ENCODE data around the gene DGKI. TPM values are rescaled to one million over a fixed set of nuclear protein-coding genes. Genes with fewer than 3 reads are reported as not detected.

The DGKI gene
- total RNA-seq, 1 experiment from 2014 or later = not detected

DNA sequence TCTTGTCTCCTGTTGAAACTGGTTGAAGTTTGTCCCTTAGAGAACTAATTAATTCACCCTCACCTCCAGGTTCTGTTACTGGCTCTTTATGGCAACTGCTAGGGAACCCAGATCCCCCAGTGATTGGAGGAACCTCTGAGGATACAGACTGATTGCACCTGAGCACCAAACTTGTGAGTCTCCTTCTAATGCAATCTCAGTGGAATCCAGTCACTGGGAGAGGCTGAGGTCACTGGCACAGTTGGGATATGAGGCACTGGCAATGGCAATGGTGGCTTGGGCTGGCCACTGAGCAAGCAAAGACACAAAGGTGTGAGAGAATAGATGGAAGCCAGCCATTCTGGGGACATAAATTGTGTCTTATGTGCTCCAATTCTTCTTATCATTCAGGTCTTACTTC lies 5.3 kb upstream of the DGKI start:
- Histone ChIP-seq H3K36me3 (ENCODE audit: control insufficient read depth, insufficient read depth, low read length) (no peaks in the 10 kb centered on the region), H3K4me3 (ENCODE audit: low read depth in 2 of 2, low read length in 2 of 2) (no peak overlapping the region), H3K9me3 (ENCODE audit: control insufficient read depth, insufficient read depth, low read depth, low read length) (no peaks in the 10 kb centered on the region), H3K27ac (ENCODE audit: low read length) (no peak overlapping the region), H3K27me3 (ENCODE audit: control insufficient read depth, insufficient read depth, low read length) (peaks cover 24% of the 10 kb centered on the region), H3K4me1 (ENCODE audit: control insufficient read depth, insufficient read depth, low read length) (no peaks in the 10 kb centered on the region)
- no peak for DNase-seq (ENCODE audit: low read depth, low spot score)
- intact Hi-C loops (cut with micrococcal nuclease; ENCODE audit: unreplicated experiment) = no loop called here
- POLR2A ChIA-PET = no interaction called here
- BruUV-seq (replicated peaks) = no TSS peak
- in situ Hi-C loops (cut with HindIII; ENCODE audit: low pct_unique_long_range_greater_than_20kb, low sequenced_read_pairs) = no loop called here
- TF ChIP-seq SIN3A (IDR thresholded peaks at IDR 0.05; ENCODE audit: borderline replicate concordance, insufficient read depth, low read depth, low read length) (no peak), POLR2AphosphoS5 (IDR thresholded peaks at IDR 0.05; ENCODE audit: low read depth, low read length) (no peak), TCF7L2 (IDR thresholded peaks at IDR 0.05; ENCODE audit: low read depth, low read length) (no peak)
- TF ChIP-seq, protein P1, sequence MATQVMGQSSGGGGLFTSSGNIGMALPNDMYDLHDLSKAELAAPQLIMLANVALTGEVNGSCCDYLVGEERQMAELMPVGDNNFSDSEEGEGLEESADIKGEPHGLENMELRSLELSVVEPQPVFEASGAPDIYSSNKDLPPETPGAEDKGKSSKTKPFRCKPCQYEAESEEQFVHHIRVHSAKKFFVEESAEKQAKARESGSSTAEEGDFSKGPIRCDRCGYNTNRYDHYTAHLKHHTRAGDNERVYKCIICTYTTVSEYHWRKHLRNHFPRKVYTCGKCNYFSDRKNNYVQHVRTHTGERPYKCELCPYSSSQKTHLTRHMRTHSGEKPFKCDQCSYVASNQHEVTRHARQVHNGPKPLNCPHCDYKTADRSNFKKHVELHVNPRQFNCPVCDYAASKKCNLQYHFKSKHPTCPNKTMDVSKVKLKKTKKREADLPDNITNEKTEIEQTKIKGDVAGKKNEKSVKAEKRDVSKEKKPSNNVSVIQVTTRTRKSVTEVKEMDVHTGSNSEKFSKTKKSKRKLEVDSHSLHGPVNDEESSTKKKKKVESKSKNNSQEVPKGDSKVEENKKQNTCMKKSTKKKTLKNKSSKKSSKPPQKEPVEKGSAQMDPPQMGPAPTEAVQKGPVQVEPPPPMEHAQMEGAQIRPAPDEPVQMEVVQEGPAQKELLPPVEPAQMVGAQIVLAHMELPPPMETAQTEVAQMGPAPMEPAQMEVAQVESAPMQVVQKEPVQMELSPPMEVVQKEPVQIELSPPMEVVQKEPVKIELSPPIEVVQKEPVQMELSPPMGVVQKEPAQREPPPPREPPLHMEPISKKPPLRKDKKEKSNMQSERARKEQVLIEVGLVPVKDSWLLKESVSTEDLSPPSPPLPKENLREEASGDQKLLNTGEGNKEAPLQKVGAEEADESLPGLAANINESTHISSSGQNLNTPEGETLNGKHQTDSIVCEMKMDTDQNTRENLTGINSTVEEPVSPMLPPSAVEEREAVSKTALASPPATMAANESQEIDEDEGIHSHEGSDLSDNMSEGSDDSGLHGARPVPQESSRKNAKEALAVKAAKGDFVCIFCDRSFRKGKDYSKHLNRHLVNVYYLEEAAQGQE (IDR thresholded peaks at IDR 0.05; ENCODE audit: insufficient read depth in 1 of 2, low read depth in 2 of 2, low read length in 1 of 2) = no peak
- TF ChIP-seq, protein P2, sequence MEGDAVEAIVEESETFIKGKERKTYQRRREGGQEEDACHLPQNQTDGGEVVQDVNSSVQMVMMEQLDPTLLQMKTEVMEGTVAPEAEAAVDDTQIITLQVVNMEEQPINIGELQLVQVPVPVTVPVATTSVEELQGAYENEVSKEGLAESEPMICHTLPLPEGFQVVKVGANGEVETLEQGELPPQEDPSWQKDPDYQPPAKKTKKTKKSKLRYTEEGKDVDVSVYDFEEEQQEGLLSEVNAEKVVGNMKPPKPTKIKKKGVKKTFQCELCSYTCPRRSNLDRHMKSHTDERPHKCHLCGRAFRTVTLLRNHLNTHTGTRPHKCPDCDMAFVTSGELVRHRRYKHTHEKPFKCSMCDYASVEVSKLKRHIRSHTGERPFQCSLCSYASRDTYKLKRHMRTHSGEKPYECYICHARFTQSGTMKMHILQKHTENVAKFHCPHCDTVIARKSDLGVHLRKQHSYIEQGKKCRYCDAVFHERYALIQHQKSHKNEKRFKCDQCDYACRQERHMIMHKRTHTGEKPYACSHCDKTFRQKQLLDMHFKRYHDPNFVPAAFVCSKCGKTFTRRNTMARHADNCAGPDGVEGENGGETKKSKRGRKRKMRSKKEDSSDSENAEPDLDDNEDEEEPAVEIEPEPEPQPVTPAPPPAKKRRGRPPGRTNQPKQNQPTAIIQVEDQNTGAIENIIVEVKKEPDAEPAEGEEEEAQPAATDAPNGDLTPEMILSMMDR (IDR thresholded peaks at IDR 0.05) = no peak
- CTCF ChIA-PET = no interaction called here
- ATAC-seq = no peak

- Histone ChIP-seq H3K9me3 (ENCODE audit: control insufficient read depth, insufficient read depth, low read depth, low read length) (no peaks in the 10 kb centered on the region), H3K4me3 (ENCODE audit: low read depth in 2 of 2, low read length in 2 of 2) (no peak overlapping the region), H3K27ac (ENCODE audit: low read length) (no peak overlapping the region), H3K27me3 (ENCODE audit: control insufficient read depth, insufficient read depth, low read length) (peaks cover 24% of the 10 kb centered on the region), H3K36me3 (ENCODE audit: control insufficient read depth, insufficient read depth, low read length) (no peaks in the 10 kb centered on the region), H3K4me1 (ENCODE audit: control insufficient read depth, insufficient read depth, low read length) (no peaks in the 10 kb centered on the region)
- BruUV-seq (replicated peaks) = no TSS peak
- ChIA-PET POLR2A (no interaction called here), CTCF (no interaction called here)
- intact Hi-C loops (cut with micrococcal nuclease; ENCODE audit: unreplicated experiment) (no loop called here), in situ Hi-C loops (cut with HindIII; ENCODE audit: low pct_unique_long_range_greater_than_20kb, low sequenced_read_pairs) (no loop called here)
- TF ChIP-seq, protein P2 (IDR thresholded peaks at IDR 0.05) = no peak
- no peak for TF ChIP-seq POLR2AphosphoS5 (IDR thresholded peaks at IDR 0.05; ENCODE audit: low read depth, low read length)
- TF ChIP-seq, protein P1 (IDR thresholded peaks at IDR 0.05; ENCODE audit: insufficient read depth in 1 of 2, low read depth in 2 of 2, low read length in 1 of 2) = no peak
- no peak for TF ChIP-seq SIN3A (IDR thresholded peaks at IDR 0.05; ENCODE audit: borderline replicate concordance, insufficient read depth, low read depth, low read length)
- no peak for TF ChIP-seq TCF7L2 (IDR thresholded peaks at IDR 0.05; ENCODE audit: low read depth, low read length)
- DNase-seq (ENCODE audit: low read depth, low spot score) (no peak), ATAC-seq (no peak)
Measured at GRCh38 chr7:137850972-137851945, 4.5 kb upstream of the DGKI start.
